SH-SY5Y (cell line): ENCODE measurements around the gene PLA2G2D.

Experiments used
- GATA2 ChIP-seq: IDR thresholded peaks from 2 replicates; pipeline ENCODE4 v1.6.1; 2011; ENCODE audit warnings: mild to moderate bottlenecking, low read depth, low read length
- GATA3 ChIP-seq: IDR thresholded peaks from 2 replicates; pipeline ENCODE4 v1.6.1; 2011; ENCODE audit warnings: low read depth, mild to moderate bottlenecking, low read length, moderate library complexity

DNA sequence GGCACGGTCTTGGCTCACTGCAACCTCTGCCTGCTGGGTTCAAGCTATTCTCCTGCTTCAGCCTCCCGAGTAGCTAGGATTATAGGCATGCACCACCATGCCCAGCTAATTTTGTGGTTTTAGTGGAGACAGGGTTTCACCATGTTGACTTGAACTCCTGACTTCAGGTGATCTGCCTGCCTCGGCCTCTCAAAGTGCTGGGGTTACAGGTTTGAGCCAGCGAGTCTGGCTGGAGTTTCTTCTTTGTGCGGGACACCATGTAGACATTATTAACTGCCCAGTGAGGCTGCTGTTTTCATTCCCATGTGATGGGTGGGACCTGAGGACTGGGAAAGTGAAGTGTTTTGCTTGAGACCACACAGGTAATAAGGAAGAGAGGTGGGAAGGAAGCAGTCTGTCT is 26.0 kb downstream of the PLA2G2D start:
- TF ChIP-seq GATA2, result no peak
- TF ChIP-seq GATA3, result no peak
